ENCODE results near the gene CA14.

GRCh38 chr1:150267896-150268295, 10.3 kb downstream of the CA14 start:
- TF ChIP-seq CTCF (IDR thresholded peaks at IDR 0.05) = no peak
- TF ChIP-seq POLR2A (IDR thresholded peaks at IDR 0.05) = no peak

Data from body of pancreas (tissue), 4 donors.